ENCODE measurements around the gene S1PR3. TPM values are rescaled to one million over a fixed set of nuclear protein-coding genes. Genes with fewer than 3 reads are reported as not detected.

Gene S1PR3
- total and polyA plus RNA-seq, 2 donors (not counting 3 experiments of a cell fraction or from before 2014, with no cell fraction given): 12.5 to 25.8 TPM

GRCh38 chr9:89042984-89043383 lies 51.7 kb downstream of the S1PR3 start:
- no peak for DNase-seq (ENCODE audit: low read depth, low spot score)
- Histone ChIP-seq H3K4me1 (ENCODE audit: control insufficient read depth, extremely low read depth, insufficient read depth, low read length) (peaks cover 6% of the 10 kb centered on the region), H3K4me2 (ENCODE audit: insufficient read depth, low read length) (no peak overlapping the region), H3K36me3 (ENCODE audit: control insufficient read depth in 2 of 2, extremely low read depth in 1 of 2, insufficient read depth in 2 of 2, low read length in 2 of 2) (no peaks in the 10 kb centered on the region), H3K9ac (replicated peaks; ENCODE audit: extremely low read depth, insufficient read depth, low read length) (no peak overlapping the region), H3K27ac (ENCODE audit: insufficient read depth, low read depth, low read length) (no peak overlapping the region), H4K20me1 (replicated peaks; ENCODE audit: control insufficient read depth, extremely low read depth, insufficient read depth, low read length) (no peaks in the 10 kb centered on the region), H3K79me2 (ENCODE audit: control insufficient read depth, insufficient read depth, low read length) (no peaks in the 10 kb centered on the region), H3K9me1 (replicated peaks; ENCODE audit: control insufficient read depth, extremely low read depth, insufficient read depth, low read length) (no peaks in the 10 kb centered on the region), H3K27me3 (ENCODE audit: control insufficient read depth in 2 of 2, insufficient read depth in 2 of 2, low read length in 2 of 2) (no peaks in the 10 kb centered on the region), H3K4me3 (replicated peaks in 1 of 3; ENCODE audit: insufficient read depth in 1 of 3, low read depth in 1 of 3, low read length in 3 of 3) (no peak overlapping the region), H3K9me3 (replicated peaks; ENCODE audit: control insufficient read depth, insufficient read depth, low read length) (no peaks in the 10 kb centered on the region), H2AFZ (ENCODE audit: low read depth, low read length) (no peak overlapping the region)
- no peak for FAIRE-seq
- intact Hi-C loops (cut with micrococcal nuclease) (loop anchor here (10.0 kb wide), 1 partner anchor 232 kb away; no protein-coding TSS in a partner anchor), dilution Hi-C loops (cut with MboI; ENCODE audit: extremely low pct_ligation_motif_present, low sequenced_read_pairs) (no loop called here)
- BruUV-seq (replicated peaks): no TSS peak
- CTCF ChIA-PET: interaction anchor here (1.6 kb wide), 1 partner anchor 11 kb away, joined by 3 read pairs; no protein-coding TSS in a partner anchor
- POLR2A ChIA-PET: no interaction called here
- no peak for TF ChIP-seq FOS (IDR thresholded peaks at IDR 0.05; ENCODE audit: borderline replicate concordance, insufficient read depth, low read length)
- TF ChIP-seq GATA2 (IDR thresholded peaks at IDR 0.05; ENCODE audit: insufficient read depth, insufficient read length, low read depth, low read length): no peak
- no peak for TF ChIP-seq MYC (IDR thresholded peaks at IDR 0.05; ENCODE audit: low read depth, low read length)
- TF ChIP-seq EZH2 (IDR thresholded peaks at IDR 0.05; ENCODE audit: borderline replicate concordance, low read depth, low read length, severe bottlenecking): no peak
- TF ChIP-seq JUN (IDR thresholded peaks at IDR 0.05; ENCODE audit: borderline replicate concordance, insufficient read depth, insufficient read length, low read depth): no peak
- no peak for TF ChIP-seq MAX (IDR thresholded peaks at IDR 0.05; ENCODE audit: insufficient read depth, insufficient read length)
- TF ChIP-seq POLR2AphosphoS5 (IDR thresholded peaks at IDR 0.05; ENCODE audit: insufficient read depth, low read depth, low read length): no peak
- no peak for TF ChIP-seq CTCF (IDR thresholded peaks at IDR 0.05; ENCODE audit: extremely low read depth in 1 of 2, insufficient read depth in 1 of 2, low read depth in 1 of 2, low read length in 2 of 2)
- no peak for TF ChIP-seq POLR2A (IDR thresholded peaks at IDR 0.05; ENCODE audit: low read depth, low read length)

All from endothelial cell of umbilical vein (primary cell).